GM19372 (cell line): ENCODE measurements around the gene CDH4.

Experiments used
- ATAC-seq: cut with Tn5 transposase; IDR thresholded peaks from one replicate; pipeline ENCODE4 v1.9.1; 2021; ENCODE audit warnings: mild to moderate bottlenecking, low read depth, moderate library complexity; ENCODE audit not compliant: unreplicated experiment

Gene CDH4

DNA sequence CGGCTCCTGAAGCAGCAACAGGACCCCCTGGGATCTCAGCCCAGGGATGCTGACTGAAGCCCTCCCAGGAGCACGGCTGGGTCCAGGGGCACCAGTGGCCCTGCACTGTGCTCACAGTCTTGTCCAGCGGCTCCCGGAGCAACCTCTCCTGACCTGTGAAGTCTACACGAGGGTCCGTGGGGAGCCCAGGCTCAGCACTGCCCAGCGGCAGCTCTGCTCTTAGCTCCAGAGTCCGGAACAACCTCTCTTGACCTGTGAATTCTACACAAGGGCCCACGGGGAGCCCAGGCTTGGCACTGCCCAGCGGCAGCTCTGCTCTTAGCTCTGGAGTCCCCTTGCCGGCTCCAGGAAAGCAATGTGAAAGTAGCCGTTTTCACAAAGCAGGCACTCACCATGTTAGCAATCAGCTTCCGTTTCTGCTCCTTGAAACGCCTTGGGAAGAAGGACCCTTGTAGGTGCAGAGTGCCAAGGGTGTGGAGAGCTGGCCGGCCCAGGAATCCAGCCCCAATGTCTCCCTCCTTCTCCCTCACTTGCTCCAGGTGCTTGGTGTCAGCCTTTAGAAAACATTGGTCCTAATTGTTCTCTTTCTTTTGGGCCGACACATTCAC is 310.9 kb downstream of the CDH4 start:
- no peak for ATAC-seq

DNA sequence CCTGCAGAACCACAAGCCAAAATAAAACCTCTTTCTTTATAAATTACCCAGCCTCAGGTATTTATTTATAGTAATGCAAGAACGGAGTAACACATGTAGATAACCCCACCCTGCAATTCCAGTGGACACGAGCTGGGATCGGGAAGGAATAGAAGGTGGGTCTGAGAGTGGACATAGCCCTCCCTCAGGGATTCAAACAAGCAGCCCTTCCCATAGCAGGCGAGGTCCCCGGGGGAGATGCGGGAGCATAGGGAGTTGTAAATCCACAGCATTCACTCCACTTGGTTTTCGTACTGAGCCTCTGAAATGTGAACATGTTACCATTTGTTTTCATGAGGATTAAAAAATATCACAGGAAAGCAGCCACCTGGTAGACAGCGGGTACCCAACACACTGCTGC is 312.6 kb downstream of the CDH4 start:
- ATAC-seq = no peak

DNA sequence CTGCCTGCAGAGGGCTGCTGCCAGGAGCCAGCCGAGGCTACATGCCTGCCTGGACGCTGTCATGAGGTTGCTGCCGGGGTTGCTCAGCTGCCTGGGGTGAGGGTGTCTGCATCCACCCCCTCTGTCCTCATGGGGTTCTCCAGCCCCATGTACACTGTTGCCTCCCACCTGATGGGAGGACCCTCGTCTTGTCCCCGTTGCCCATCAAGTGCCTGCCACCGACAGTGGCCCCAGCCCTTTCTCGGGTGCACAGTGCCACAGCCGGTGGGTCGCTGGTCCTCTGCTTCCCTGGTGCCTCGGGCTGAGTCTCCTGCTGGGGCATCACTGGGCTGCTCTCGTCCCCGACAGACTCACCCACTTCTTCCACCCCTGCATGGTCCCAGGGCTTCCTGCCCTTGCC is 313.7 kb downstream of the CDH4 start:
- ATAC-seq = no peak

DNA sequence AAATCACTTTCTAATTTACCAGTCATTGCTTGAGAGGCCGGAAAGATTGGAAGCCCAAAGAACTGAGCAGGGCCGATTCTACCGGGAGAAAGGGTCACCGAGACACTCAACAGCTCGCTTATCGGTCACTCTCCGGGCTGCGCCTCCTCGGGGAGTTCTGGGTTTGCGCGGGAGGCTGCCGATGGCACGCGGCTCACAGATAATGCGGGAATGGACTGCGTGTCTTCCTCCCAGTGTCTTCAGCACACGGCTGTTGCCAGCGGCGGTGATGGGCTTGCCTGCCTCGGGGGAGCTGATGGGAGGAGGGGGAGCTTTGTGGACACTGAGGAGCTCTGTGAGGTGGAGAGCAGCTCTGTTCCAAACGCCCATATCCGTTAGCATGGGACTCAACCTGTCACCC is 314.6 kb downstream of the CDH4 start:
- no peak for ATAC-seq

DNA sequence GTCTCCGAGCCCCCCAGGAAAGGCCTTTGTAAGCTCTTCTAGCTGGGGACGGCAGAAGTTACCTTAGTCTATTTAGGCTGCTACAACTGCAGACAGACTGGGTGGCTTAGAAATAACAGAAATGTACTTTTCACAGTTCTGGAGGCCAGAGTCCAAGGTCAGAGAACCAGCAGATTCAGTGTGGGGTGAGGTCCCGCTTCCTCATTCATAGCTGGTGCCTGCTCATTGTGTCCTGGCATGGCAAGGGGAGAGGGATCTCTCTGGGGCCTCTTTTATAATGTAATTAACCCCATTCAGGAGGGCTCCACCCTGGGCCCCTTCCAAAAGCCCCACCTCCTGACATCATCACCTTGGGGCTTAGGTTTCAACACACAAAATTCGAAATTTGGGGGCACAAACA is 315.1 kb downstream of the CDH4 start:
- no peak for ATAC-seq

DNA sequence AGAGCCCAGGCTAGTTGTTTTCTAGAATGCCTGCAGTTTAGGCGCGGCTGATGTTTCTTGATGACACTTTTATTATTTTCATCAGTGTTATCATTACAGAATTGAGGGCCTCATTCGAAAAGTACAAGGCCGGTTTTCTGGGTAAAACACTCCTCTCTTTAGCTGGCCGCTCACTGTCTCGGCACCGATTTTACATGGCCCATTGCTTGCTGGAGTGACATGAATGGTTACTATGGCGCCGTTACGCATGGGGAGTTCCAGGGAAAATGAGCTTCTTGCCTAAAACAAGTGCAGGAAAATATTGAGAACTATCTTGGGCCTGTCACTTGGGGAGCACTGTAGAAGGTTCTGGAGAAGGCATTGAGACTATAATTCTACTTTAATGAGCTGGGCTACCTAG is 317.8 kb downstream of the CDH4 start:
- ATAC-seq = no peak

DNA sequence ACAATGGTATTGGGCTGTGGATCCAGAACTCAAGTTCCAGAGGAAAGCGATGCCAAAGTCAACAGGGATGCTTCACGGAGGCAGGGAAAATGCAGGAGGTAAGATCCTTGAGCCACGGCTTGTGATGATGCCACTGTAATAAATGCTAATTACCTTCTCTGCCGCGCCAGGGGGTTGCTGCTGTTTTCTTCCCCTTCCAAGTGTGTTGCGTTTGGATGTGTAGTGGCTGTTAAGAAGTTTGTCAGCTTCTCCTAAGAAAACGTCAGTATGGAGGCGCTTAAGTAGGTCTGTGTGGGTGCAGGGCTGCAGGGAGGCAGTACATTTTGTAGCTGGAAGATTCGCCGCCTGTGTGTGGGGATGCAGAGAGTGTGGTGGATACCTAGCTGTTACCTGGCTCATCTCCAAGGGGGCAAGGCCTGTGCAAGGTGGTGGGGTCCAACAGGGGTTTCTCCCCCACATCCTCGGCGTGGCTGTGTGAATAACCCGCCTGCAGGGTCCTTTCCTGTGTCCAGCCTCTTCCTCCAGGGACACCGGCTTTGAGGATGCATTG is 318.7 kb downstream of the CDH4 start:
- ATAC-seq = no peak

DNA sequence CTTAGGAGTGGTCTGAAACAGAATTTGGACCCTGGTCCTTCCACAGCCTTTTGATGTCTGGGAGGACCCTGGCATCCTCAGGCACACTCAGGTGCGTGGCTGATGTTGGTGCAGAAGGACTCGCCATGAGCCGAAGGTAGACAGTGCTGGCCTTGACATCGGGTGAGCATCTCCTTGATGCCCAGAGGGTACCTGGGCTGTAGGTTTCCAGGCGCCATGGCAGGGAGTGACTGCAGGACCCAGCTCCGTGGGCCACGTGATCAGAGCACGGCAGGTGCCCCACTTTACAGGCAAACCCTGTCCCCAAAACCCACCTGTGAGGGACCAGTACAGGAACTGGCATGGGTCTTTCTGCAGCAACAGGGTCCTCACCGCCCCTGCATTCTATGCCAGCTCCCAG is 319.2 kb downstream of the CDH4 start:
- no peak for ATAC-seq

DNA sequence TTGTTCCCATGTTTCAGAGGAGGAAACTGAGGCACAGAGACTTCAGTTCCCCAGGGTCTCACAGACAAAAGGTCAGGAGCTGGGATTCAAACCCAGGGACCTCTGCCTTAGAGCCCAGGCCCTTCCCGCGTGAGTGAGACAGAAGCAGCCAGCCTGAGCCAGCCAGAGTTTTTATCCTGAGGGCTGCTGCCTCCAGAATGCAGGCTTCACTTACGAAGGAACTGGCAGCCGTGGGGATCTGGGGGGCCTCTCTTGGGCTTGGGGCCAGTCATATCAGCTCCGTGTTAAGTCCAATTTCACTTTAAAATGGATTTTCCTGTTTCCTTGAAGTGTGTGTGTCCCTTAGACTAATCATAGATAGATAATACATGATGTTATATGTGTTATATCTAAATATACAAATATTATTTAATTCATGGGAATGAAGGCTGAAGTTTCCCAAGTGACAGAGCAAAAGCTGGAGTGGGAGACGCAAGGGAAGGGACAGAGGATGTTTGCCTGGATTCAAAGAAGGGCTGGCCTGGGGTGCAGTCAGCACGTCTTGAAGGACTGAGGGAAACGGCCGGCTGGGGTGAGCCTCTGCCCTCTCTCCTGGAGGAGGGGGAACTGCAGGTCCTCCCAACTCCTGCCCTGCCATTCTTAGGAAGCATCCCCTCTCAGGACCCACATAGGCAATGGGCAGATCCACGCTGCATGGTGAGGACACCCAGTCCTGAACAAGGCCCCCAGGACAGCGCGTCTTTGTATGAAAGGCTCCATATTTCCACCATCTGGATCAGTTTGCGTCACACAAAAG is 320.1 kb downstream of the CDH4 start:
- no peak for ATAC-seq

DNA sequence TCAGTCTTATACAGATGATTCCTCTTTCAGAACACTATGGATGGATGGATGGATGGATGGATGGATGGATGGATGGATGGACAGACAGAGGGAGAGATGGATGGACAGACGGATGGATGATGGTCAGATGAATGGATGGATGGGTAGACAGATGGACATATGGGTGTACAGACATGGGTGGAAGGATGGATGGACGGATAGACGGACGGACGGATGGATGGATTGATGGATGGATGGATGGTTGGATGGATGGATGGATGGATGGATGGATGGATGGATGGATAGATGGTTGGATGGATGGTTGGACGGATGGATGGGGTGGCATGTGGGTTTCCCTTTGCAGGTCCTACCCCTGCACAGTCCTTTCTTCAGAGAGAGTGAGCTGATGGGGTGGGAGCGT is 320.7 kb downstream of the CDH4 start:
- no peak for ATAC-seq

DNA sequence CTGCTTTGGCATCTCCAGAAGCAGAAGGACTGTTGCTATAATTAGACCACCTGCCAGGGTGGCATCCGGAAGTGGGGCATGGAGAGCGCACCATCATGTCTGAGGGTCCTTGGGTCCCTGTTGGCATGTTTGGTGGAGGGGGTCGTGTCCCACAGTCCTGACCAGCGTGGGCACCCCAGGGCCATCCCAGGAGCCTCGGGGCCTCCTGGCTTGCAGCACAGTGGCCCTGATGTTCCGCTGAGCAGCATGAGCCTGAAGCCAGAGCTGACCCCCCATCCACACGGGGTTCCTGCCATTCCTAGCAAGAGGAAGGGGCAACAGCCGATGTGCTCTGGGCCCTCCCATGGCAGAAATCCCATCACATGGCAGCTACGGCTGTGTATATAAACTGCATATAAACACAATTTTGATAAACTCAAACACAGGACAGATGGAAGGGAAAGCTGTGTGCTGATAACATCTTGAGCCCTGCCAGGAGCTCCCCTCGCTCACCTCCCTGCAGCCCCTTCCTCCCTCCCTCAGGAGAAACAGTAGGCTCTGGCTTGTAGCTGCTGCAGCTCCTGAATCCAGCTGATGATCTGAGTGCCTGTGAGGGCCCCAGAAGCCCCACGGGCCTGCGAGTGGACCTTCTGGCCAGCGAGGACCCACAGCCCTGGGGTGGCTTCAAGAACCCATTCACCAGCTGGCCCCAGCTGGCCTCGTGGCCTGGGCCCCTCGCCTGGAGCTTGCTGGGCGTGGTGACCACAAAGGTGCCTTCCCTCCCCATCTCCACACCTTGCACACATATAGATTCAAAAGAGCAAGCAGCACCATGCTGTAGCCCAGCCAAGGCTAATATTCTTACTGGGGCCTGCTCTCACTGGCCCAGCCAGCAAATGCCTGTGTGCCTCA is 321.6 kb downstream of the CDH4 start:
- no peak for ATAC-seq

DNA sequence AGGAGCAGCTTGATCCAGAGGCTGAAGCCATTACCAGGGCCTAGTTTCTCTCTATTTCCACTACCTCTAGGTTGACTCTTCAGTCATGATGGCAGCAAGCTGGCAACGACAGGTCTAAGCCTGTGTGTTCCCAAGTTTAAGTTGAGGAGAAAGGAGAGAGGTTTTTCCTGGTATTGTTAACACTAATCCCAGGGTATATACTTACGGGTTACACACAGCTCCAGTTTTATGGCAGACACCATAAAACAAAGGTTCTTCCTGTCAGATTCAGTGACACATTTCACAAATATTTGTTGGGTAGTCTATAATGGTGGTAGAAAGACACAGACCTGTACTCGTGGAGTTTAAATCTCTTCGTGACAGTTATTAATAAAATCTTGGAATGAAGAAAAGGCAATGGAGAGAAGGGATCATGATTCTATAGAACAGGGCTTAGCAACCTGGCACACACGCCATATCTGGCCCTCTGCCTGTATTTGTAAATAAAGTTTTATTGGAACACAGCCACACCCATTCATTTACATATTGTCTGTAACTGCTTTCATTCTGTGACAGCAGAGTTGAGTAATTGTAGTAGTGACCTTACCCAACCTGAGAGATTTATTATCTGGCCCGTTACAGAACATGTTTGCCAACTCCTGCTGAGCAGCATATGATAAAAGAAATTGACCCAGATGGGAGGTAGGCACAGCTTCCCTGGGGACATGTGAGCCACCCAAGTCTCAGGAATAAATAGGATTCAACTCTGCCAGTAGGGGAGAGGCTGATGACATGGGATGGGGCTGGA is 323.3 kb downstream of the CDH4 start:
- ATAC-seq = no peak

DNA sequence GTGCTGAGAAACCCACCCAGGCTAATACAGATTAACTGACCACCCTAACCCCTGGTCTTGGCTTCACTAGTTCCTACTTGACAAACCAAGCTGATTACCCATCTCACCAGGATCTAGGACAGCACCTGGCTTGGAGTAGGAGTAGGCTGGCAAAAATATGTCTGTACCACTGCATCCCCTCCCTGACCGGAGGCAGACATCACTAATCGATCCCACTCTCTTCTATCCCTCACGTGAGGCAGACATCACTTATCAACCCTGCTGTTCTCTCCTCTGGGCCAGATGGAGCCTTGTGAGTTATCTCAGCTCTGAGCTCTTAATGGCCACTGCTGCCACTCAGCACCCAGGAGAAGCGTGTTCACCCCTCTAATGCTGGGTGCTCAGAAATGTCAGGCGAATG is 324.3 kb downstream of the CDH4 start:
- ATAC-seq = no peak

DNA sequence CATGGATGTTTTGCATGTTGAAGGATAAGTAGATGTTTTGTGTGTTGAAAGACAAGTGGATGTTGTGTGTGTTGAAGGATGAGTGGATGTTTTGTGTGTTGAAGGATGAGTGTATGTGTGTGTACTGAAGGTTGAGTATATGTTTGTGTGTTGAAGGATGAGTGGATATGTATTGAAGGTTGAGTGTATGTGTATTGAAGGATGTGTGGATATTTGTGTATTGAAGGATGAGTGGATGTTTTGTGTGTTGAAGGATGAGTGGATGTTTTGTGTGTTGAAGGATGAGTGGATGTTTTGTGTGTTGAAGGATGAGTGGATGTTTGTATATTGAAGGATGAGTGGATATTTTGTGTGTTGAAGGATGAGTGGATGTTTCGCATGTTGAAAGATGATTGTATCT is 325.0 kb downstream of the CDH4 start:
- no peak for ATAC-seq

DNA sequence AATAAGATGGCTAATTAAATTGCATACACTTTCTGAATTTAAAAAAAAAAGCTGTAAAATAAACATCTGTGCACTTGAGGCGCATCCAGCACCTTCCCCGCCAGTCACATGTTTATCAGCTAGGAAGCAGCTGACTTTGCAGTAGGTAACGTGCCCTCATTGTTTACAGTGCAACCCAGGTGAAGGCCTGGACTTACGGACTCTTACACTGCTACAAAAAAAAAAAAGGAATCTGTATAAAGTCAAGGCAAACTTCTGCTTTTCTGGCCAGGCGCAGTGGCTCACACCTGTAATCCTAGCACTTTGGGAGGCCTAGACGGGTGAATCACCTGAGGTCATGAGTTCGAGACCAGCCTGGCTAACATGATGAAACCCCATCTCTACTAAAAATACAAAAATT is 327.8 kb downstream of the CDH4 start:
- no peak for ATAC-seq

DNA sequence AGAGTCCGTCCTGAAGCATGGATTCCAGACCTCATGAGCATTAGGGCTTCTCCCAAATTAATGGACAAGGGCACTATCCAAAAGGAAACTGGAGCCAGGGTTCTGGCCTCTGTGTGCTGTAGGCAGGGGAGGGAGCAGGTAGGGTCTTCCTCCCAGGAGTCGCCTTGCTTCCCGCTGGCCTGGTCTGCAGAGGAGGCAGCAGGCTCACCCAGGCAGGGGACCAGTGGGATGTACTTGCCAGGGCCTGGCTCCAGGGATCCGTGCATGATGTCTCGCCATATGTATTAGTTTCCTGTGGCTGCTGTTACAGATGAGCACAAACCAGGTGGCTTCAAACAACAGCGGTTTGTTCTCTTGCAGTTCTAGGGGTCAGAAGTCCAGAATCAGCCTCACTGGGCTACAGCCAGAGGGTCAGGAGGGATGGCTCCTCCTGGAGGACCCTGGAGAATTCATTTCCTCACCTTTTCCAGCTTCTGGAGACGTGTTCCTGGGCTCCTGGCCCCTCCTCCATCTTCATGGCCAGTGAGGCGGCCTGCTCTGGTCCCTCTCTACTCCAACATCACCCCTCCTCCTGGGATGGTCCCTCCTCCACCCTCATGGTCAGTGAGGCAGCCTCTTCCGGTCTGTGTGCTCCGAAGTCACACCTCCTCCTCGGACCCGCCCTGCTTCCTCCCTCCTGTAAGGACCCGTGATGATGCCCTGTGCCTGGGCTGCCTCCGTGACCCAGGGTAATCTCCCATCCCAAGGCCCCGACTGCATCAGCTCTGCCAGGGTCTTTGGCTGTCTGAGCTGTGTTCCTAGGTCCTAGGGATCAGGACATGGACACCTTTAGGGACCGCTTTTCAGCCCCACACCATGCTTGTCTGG is 329.1 kb downstream of the CDH4 start:
- no peak for ATAC-seq

DNA sequence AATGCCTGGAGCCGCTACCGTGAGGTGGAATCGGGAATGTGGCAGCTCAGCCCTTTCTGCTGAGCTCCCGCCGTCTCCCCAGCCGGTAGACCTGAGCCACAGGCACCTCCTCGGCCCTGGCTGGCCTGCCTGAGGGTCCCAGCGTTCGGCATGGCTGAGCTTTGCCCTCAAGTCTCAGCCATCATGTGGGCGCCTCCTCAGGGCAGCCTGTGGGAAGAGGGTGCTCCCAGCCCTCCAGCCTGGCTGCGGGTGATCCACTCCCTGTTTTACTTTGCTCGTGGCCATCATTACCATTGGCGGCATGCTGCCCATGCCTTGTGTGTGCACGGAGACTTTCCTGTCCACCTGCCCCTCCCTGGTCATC is 329.7 kb downstream of the CDH4 start:
- no peak for ATAC-seq

DNA sequence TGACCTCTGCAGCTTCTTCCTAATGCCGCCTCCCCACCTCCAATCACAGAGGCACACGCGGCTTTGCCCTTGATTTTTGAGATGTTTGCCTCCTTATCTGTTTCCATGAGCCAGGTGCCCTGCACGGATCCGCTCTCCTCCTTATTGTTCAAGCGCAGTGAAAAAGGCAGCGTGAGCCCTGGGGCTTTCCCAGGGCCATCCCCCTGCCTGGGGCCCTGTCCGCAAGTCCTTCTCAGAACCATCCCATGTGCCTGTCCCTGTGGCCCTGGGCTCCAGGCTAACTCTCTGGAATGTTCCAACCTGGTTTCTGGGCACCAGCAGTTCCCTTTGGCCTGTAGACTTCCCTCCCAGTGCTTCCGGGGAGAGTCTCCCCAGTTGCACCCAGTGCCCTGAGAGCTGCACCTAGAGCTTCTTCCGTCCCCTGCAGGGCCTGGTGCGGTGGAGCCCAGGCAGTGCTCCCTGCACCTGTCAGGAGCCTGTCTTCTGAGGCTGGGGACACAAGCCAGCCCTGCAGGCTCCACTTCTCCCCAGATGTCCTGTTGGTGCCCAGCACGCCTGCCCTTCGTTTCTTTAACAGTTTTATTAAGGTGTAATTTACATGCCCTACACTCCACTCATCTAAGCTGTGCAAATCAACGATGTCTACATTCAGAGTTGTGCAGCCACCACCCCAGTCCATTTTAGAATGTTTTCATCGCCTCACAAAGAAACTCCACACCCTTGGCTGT is 330.3 kb downstream of the CDH4 start:
- ATAC-seq = no peak

DNA sequence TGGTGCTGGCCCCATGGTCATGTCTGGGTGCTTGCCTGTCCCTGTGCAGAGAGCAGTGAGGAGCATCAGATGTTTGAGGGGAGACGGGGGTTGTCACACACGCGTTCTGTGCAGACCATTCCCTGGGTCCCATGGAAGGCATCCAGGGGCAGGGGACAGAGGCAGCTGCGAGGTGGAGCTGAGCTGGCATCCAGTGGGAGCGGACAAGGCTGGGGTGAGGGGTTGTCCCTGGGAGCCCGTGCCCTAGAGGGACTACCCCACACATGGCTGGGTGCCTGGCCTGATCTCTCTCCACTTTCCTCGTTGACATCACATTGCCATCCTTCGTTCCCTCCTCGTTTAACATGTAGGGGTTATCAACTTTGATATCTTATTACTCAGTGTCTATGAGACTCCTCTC is 331.3 kb downstream of the CDH4 start:
- ATAC-seq = no peak
